C4-2B (cell line): ENCODE measurements around the gene SEMA3F.

Source experiments
- CTCF ChIP-seq: fragments of 450-650 bp; conservative IDR thresholded peaks from 2 replicates; pipeline ENCODE4 v1.5.1; 2017; ENCODE audit warnings: mild to moderate bottlenecking
- ZFX ChIP-seq: fragments of 450-650 bp; IDR thresholded peaks from 2 replicates; pipeline ENCODE4 v1.6.1; 2017

- no peak for TF ChIP-seq CTCF
- no peak for TF ChIP-seq ZFX
Observed at GRCh38 chr3:50111757-50112156, 43.4 kb upstream of the SEMA3F start.
